GM19193 (cell line): ENCODE data around the gene COG4.

Source experiments
- POLR2A ChIP-seq: IDR thresholded peaks from 4 replicates; pipeline ENCODE4 v1.6.1; 2011; ENCODE audit not compliant: insufficient read depth, insufficient read length; ENCODE audit errors: extremely low read depth

Gene COG4

DNA sequence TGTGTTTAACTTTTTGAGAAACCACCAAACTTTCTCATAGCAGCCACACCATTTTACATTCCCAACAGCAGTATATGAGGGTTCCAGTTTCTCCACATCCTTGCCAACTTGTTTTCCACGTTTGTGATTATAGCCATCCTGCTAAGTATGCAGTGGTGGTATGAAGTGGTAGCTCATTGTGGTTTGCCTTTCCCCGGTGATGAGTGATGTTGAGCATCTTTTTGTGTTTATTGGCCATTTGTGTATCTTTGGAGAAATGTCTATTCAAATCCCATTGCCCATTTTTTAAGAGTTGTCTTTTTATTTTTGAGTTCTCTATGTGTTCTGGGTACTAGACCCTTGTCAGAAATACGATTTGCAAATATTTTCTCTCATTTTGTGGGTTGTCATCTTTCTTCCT is 17.6 kb upstream of the COG4 start:
- TF ChIP-seq POLR2A, result no peak

GRCh38 chr16:70534971-70535370 is 11.6 kb upstream of the COG4 start:
- no peak for TF ChIP-seq POLR2A

DNA sequence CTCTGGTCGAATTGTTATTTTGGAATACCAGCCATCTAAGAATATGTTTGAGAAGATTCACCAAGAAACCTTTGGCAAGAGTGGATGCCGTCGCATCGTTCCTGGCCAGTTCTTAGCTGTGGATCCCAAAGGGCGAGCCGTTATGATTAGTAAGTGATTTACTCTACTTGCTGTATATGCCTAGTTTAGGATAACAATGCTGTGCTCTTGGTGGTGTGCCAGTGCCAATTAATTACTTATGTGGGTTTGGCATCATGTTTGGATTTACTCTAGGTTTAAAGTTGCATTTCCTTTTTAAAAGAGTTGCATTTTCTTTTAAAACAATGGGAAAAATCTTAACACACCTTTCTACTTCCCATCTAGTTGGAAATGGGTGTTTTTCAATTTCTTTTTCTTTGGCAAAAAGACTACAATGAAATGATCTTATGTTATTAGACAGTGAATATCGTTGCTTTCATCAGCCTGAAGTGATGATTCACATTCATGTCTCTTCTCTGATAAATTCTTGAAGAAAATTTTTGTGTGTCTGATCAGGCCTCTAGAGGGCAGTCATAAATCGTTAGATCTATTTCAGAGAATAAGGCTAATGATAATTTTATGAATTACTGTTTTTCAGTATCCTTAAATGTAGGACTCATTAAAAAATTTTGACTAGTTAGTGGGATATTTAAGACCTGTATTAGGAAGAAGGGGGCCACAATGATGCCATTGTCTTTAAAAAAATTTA is 5.9 kb upstream of the COG4 start:
- no peak for TF ChIP-seq POLR2A

DNA sequence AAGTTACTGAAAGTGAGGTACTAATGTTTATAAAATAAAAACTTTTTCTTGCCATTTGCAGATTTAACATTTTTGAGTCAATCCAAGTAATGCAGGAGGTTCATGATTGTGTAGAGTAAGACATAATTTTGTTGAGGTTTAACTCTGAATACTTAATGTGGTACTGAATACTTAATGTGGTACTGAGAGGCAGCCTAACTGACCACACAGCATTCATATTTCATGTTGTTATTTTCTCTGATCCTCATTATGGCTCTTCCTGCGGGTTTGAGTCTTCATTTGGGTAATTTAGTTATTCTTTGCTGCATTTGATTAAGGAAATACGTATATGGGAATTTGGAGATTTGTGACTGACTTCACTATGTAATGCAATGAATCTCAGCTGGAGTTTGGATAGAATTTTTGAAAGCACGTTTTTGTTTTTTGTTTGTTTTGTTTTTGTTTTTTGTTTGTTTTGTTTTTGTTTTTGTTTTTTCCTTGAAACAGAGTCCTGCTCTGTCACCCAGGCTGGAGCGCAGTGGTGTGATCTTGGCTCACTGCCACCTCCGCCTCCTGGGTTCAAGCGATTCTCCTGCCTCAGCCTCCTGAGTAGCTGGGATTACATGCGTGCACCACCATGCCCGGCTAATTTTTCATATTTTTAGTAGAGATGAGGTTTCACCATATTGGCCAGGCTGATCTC is 4.1 kb upstream of the COG4 start:
- TF ChIP-seq POLR2A, result no peak

GRCh38 chr16:70526403-70526802 is 3.0 kb upstream of the COG4 start:
- no peak for TF ChIP-seq POLR2A

- TF ChIP-seq POLR2A, result peak; percentile 88
These were observed 517 bp upstream of the COG4 start, which contains the start of gene SF3B3 for GRCh38 chr16:70523743-70524398. Gene SF3B3, plus strand, starts transcription at chr16:70523816. Its CDS starts 2,841 bp downstream, at chr16:70526657.

DNA sequence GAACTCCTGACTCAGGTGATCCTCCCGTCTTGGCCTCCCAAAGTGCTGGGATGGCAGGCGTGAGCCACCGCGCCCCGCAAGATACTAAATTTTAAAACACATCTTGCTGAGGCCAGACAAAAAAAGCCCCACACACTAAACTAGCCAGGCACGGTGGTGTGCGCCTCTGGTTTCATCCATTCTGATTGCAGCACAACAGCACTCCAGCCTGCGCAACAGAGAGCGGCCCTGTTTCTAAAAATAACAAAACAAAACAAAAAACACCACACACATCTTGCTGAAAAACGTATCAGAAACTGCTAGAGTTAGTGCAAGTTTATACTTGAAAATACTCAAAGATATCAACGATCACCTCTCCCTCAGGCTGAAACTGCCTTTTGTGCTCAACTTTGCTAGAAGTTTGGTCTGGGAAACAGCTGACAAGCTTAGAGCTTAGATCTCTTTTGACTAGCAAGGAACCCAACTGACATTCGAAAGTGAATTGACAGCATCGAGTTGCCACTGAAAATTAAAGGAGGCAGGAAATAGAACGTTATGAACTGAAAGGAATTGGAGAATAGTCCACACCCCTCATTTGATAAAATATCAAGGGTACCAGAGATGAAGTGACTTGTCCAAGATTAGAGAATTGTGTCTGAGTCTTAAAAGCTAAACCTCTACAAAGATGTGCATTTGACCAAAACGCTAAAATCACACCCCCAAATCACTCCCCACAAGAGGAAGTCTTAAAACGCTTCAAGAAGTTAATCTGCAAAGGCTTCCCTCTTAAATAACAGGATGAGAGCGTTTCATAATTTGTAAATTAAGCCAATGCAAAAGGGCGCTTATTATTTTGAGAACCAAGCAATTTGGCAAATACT is 908 bp downstream of the COG4 start:
- no peak for TF ChIP-seq POLR2A

DNA sequence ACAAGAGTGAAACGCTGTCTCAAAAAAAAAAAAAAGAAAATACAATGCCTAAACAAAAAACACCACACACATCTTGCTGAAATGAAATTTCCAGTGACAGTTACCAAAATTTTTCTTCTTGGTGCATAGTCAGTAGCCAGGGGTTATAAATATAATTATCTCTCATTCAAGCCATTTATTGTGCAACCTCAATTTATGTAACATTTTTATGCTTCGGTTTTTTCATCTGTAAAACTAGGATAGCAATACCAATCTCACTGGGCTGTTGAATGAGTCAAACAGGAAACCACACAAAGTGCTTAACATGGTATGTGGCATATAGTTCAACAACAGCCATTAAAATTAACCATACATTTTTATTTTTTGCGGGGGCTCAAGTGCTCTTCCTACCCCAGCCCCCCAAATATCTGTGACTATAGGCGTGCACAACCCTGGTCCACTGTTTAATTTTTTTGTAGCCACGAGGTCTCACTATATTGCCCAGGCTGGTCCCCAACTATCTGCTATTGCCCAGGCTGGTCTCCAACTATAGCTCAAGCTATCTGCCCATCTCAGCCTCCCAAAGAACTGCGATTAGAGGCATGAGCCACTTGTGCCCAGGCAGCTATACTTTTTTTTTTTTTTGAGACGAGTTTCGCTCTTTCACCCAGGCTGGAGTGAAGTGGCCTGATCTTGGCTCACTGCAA is 2.6 kb downstream of the COG4 start:
- TF ChIP-seq POLR2A, result no peak

GRCh38 chr16:70512456-70512855 is 10.9 kb downstream of the COG4 start:
- TF ChIP-seq POLR2A, result no peak

DNA sequence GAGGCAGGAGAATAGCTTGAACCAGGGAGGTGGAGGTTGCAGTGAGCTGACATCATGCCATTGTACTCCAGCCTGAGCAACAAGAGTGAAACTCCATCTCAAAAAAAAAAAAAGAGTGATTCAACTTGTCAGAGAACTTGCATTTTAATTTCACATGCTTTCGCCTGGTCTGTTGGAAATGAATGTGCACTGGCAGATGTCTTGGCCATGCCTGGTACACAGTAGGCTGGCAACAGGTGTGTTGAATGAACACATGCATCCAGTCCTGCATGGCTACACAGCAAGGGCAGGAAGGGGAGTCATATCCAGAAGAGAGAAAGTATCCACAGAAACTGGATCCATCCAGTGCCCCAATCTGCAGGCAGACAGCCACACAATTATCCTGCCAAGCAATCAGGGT is 11.5 kb downstream of the COG4 start:
- TF ChIP-seq POLR2A, result no peak

DNA sequence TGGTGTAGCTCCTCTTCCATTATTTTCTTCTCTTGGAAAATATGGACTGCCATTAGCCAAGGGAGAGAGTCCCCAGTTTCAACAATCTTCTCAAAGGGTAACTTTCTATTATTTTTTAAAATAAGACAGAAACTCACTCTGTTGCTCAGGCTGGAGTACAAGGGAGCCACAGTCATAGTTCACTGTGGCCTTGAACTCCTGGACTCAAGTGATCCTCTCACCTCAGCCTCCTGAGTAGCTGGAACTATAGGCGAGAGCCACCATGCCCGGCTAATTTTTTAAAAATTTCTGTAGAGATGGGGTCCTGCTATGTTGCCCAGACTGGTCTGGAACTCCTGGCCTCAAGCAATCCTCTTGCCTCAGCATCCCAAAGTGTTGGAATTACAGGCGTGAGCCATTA is 13.1 kb downstream of the COG4 start:
- no peak for TF ChIP-seq POLR2A

DNA sequence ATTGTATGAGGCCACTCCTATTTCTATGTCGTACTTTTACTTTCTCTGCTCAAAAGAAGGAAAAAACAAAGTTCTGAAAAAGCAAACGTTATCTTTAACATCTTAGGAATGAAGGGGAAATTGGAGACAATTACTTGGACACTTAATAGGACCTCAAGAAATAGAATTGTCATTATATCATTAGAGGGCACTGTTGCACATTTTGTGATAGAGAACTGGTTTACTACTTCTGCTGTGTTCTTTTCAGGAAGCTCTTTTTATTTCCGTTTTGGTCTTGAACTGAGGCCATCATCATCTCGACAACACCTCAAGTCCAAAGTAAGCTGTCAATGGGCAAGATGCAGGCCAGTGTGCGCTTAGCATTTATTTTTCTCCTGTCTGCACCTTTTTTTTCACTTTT is 14.6 kb downstream of the COG4 start:
- no peak for TF ChIP-seq POLR2A

DNA sequence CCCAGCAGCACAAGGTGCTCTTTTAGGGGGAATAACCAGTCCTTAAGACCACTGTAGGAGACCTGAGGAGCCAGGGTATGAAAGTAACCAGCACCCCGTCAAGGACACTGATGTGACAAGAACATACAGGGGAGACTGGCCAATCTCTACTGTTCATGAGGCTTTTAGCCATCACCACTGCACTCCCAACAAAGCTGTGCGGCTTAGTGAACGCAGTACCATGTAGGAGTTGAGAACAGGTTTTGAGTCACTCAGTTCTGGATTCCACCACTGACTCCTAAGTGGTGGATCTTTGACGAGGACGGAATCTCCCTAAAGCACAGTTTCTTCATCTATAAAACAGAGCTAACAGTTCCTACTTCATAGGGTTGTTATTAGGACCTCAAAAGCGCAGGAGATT is 26.8 kb downstream of the COG4 start:
- TF ChIP-seq POLR2A, result no peak

GRCh38 chr16:70495425-70496182 is 27.8 kb downstream of the COG4 start:
- no peak for TF ChIP-seq POLR2A
